Smooth muscle cell (in vitro differentiated cells): ENCODE data around the gene COPS2. TPM values are rescaled to one million over a fixed set of nuclear protein-coding genes. Genes with fewer than 3 reads are reported as not detected.
"Not testable (repeated sequence)": the region's sequence is repeated elsewhere in the genome, so short reads cannot be mapped to it uniquely, and the experiment has no call there.

Experiments used
- DNase-seq: peaks from one replicate; lab custom pipeline; 2025; ENCODE audit not compliant: unreplicated experiment; lab: John Stamatoyannopoulos, UW
- H2AFZ ChIP-seq: fragments of 200-600 bp; sonication (generic); 2 replicates; pipeline ENCODE4 v1.6.0; 2016; ENCODE audit warnings: antibody characterized with exemption, low read depth, mild to moderate bottlenecking
- H3F3A ChIP-seq: fragments of 200-600 bp; sonication (generic); 2 replicates; pipeline ENCODE4 v1.6.0; 2017; ENCODE audit warnings: antibody characterized with exemption, low read depth
- H3K27ac ChIP-seq: fragments of 200-600 bp; sonication (generic); 2 replicates; pipeline ENCODE4 v1.5.1; 2016; ENCODE audit warnings: low read depth, mild to moderate bottlenecking
- H3K27me3 ChIP-seq: fragments of 200-600 bp; sonication (generic); 2 replicates; pipeline ENCODE4 v1.6.1; 2016; ENCODE audit warnings: low read depth, mild to moderate bottlenecking
- H3K36me3 ChIP-seq: fragments of 200-600 bp; sonication (generic); 2 replicates; pipeline ENCODE4 v1.5.1; 2016; ENCODE audit warnings: low read depth
- H3K4me1 ChIP-seq: fragments of 200-600 bp; sonication (generic); 2 replicates; pipeline ENCODE4 v1.5.1; 2016; ENCODE audit warnings: low read depth
- H3K4me2 ChIP-seq: fragments of 200-600 bp; sonication (generic); 2 replicates; pipeline ENCODE4 v1.6.0; 2016; ENCODE audit warnings: mild to moderate bottlenecking
- H3K4me3 ChIP-seq: fragments of 200-600 bp; sonication (generic); 2 replicates; pipeline ENCODE4 v1.5.1; 2016; ENCODE audit warnings: mild to moderate bottlenecking
- H3K79me2 ChIP-seq: fragments of 200-600 bp; sonication (generic); 2 replicates; pipeline ENCODE4 v1.6.0; 2016; ENCODE audit warnings: low read depth, mild to moderate bottlenecking
- H3K9ac ChIP-seq: fragments of 200-600 bp; sonication (generic); 2 replicates; pipeline ENCODE4 v1.6.0; 2016; ENCODE audit warnings: low read depth
- H3K9me3 ChIP-seq: fragments of 200-600 bp; sonication (generic); replicated peaks from 2 replicates; pipeline ENCODE4 v1.5.1; 2016; ENCODE audit warnings: low read depth
- H4K20me1 ChIP-seq: fragments of 200-600 bp; sonication (generic); 2 replicates; pipeline ENCODE4 v1.6.0; 2016; ENCODE audit warnings: low read depth
- WGBS: methylation state at CpG from one replicate; pipeline ENCODE4 v1.1.7; 2016; ENCODE audit warnings: low lambda C conversion rate; 5-methylcytosine and 5-hydroxymethylcytosine counted together
- microRNA-seq: library from miRNA; unstranded; fragments of <30 nt; microRNA quantifications from one replicate; pipeline ENCODE4, GENCODE V29; 2016; ENCODE audit warnings: borderline number of aligned reads
- polyA plus RNA-seq: library from polyadenylated mRNA; unstranded; fragments of >200 nt; fragmentation: Nextera tagmentation; extraction: Ambion mirVana; gene quantifications from 2 replicates; pipeline ENCODE4 v1.2.1, GENCODE V29; 2016
- small RNA-seq: library from RNA; depleted of rRNA; stranded (forward); fragments of <200 nt; gene quantifications from one replicate; pipeline ENCODE3, GENCODE V24; 2014
- total RNA-seq: library from RNA; depleted of rRNA; stranded (reverse); fragments of >200 nt; gene quantifications from 2 replicates; pipeline ENCODE4 v1.2.3, GENCODE V29; 2014
- TF ChIP-seq, protein P1 (sequence below): fragments of 200-600 bp; sonication (generic); IDR thresholded peaks from 2 replicates; pipeline ENCODE4 v1.5.1; 2017; ENCODE audit warnings: borderline replicate concordance, mild to moderate bottlenecking, antibody characterized with exemption; ENCODE audit not compliant: insufficient read depth, poor library complexity, severe bottlenecking

The COPS2 gene
- total and polyA plus RNA-seq, 2 experiments from 2014 or later: 21.5 to 88.0 TPM

DNA sequence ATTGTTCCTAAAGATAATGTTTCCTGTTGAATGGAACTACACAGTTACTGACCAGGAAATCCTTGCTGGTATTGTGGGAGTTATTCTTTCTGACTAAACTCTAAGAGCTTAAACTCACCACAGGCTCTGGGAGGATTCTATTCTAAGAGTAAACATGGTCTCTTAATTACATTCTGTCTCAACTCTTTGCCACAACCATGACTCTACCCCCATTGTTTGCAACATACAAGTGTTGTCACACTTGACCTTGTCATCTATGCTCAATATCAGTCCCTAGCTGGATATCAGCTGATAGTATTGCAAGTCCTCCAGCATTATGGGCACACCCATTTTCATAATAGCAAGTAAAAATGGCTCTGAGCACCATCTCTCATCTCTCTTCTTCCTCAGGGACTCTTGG lies 79.5 kb downstream of the COPS2 start:
- H3F3A ChIP-seq: no peaks in the 10 kb centered on the region
- H3K4me2 ChIP-seq: peak overlapping the region; percentile 2
- DNase-seq: no peak
- H2AFZ ChIP-seq: no peak overlapping the region
- no peak overlapping the region for H3K9ac ChIP-seq
- H3K4me3 ChIP-seq: no peak overlapping the region
- H3K27ac ChIP-seq: no peak overlapping the region
- no peaks in the 10 kb centered on the region for H4K20me1 ChIP-seq
- no peaks in the 10 kb centered on the region for H3K36me3 ChIP-seq
- no peaks in the 10 kb centered on the region for H3K4me1 ChIP-seq
- TF ChIP-seq, protein P1, sequence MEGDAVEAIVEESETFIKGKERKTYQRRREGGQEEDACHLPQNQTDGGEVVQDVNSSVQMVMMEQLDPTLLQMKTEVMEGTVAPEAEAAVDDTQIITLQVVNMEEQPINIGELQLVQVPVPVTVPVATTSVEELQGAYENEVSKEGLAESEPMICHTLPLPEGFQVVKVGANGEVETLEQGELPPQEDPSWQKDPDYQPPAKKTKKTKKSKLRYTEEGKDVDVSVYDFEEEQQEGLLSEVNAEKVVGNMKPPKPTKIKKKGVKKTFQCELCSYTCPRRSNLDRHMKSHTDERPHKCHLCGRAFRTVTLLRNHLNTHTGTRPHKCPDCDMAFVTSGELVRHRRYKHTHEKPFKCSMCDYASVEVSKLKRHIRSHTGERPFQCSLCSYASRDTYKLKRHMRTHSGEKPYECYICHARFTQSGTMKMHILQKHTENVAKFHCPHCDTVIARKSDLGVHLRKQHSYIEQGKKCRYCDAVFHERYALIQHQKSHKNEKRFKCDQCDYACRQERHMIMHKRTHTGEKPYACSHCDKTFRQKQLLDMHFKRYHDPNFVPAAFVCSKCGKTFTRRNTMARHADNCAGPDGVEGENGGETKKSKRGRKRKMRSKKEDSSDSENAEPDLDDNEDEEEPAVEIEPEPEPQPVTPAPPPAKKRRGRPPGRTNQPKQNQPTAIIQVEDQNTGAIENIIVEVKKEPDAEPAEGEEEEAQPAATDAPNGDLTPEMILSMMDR: no peak
- H3K9me3 ChIP-seq: no peaks in the 10 kb centered on the region
- H3K27me3 ChIP-seq: no peaks in the 10 kb centered on the region
- H3K79me2 ChIP-seq: no peaks in the 10 kb centered on the region

DNA sequence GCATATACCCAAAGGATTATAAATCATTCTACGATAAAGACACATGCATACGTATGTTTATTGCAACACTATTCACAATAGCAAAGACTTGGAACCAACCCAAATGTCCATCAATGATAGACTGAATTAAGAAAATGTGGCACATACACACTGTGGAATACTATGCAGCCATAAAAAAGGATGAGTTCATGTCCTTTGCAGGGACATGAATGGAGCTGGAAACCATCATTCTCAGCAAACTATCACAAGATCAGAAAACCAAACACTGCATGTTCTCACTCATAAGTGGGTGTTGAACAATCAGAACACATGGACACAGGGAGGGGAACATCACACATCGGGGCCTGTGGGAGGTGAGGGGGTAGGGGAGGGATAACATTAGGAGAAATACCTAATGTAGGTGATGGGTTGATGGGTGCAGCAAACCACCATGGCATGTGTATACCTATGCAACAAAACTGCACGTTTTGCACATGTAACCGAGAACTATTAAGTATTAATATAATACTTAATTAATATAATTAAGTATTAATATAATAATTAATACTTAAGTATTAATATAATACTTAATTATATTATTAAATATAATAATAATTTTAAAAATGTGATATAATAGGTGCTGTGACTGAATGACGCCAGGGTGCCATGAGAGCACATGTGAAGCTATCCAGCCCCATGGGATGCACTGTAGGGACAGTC lies 80.7 kb downstream of the COPS2 start:
- H3K27me3 ChIP-seq, H3K79me2 ChIP-seq, H3K4me3 ChIP-seq, H3K9me3 ChIP-seq, H3K9ac ChIP-seq, H3F3A ChIP-seq, DNase-seq, H3K4me2 ChIP-seq, H4K20me1 ChIP-seq, H3K36me3 ChIP-seq, H2AFZ ChIP-seq, H3K27ac ChIP-seq, H3K4me1 ChIP-seq: not testable (repeated sequence)
- WGBS: 98% methylated on average over 6 of the region's 6 CpGs

Small RNAs within 50 kb of the gene (microRNA-seq; reads per million reads assigned to microRNA genes)
- not detected for gene MIR4716

Small RNAs within 50 kb of the gene (small RNA-seq; reads per million reads assigned to genes)
- gene MIR4716 (not detected), gene RF00019 (not detected), gene RN7SL307P (not detected)

Other genes with a start within 250 kb of the COPS2 start
- 1.2 and 3.6 TPM in 2 replicates for gene SHC4, start 191.7 kb downstream of the COPS2 start, total RNA-seq
- 0.26 and 0.39 TPM in 2 replicates for gene SHC4, start 191.7 kb downstream of the COPS2 start, polyA plus RNA-seq
- gene SECISBP2L, start 109.2 kb downstream of the COPS2 start, total RNA-seq: 24.0 and 38.9 TPM in 2 replicates
- gene SECISBP2L, start 109.2 kb downstream of the COPS2 start, polyA plus RNA-seq: 12.2 and 13.7 TPM in 2 replicates
- 28.3 and 33.4 TPM in 2 replicates for gene GALK2, start 14.6 kb upstream of the COPS2 start, total RNA-seq
- 22.4 and 24.4 TPM in 2 replicates for gene GALK2, start 14.6 kb upstream of the COPS2 start, polyA plus RNA-seq